ENCODE measurements around the gene MEP1B. TPM values are rescaled to one million over a fixed set of nuclear protein-coding genes. Genes with fewer than 3 reads are reported as not detected.

The MEP1B gene
- total and polyA plus RNA-seq, 2 experiments from 2014 or later = not detected

GRCh38 chr18:32259553-32259952 lies 69.7 kb downstream of the MEP1B start:
- H3K27ac ChIP-seq (ENCODE audit: low read depth) = no peak overlapping the region
- no peaks in the 10 kb centered on the region; the same call in 2 of the 3 replicates for H3K36me3 Mint-ChIP-seq (ENCODE audit: low read depth)
- H3K4me1 Mint-ChIP-seq = no peaks in the 10 kb centered on the region
- peaks cover 15% of the 10 kb centered on the region for H3K9me2 ChIP-seq (ENCODE audit: insufficient read depth)
- H3K27ac Mint-ChIP-seq = no peak overlapping the region
- no peak overlapping the region for H3K4me2 ChIP-seq
- TF ChIP-seq, protein P1, sequence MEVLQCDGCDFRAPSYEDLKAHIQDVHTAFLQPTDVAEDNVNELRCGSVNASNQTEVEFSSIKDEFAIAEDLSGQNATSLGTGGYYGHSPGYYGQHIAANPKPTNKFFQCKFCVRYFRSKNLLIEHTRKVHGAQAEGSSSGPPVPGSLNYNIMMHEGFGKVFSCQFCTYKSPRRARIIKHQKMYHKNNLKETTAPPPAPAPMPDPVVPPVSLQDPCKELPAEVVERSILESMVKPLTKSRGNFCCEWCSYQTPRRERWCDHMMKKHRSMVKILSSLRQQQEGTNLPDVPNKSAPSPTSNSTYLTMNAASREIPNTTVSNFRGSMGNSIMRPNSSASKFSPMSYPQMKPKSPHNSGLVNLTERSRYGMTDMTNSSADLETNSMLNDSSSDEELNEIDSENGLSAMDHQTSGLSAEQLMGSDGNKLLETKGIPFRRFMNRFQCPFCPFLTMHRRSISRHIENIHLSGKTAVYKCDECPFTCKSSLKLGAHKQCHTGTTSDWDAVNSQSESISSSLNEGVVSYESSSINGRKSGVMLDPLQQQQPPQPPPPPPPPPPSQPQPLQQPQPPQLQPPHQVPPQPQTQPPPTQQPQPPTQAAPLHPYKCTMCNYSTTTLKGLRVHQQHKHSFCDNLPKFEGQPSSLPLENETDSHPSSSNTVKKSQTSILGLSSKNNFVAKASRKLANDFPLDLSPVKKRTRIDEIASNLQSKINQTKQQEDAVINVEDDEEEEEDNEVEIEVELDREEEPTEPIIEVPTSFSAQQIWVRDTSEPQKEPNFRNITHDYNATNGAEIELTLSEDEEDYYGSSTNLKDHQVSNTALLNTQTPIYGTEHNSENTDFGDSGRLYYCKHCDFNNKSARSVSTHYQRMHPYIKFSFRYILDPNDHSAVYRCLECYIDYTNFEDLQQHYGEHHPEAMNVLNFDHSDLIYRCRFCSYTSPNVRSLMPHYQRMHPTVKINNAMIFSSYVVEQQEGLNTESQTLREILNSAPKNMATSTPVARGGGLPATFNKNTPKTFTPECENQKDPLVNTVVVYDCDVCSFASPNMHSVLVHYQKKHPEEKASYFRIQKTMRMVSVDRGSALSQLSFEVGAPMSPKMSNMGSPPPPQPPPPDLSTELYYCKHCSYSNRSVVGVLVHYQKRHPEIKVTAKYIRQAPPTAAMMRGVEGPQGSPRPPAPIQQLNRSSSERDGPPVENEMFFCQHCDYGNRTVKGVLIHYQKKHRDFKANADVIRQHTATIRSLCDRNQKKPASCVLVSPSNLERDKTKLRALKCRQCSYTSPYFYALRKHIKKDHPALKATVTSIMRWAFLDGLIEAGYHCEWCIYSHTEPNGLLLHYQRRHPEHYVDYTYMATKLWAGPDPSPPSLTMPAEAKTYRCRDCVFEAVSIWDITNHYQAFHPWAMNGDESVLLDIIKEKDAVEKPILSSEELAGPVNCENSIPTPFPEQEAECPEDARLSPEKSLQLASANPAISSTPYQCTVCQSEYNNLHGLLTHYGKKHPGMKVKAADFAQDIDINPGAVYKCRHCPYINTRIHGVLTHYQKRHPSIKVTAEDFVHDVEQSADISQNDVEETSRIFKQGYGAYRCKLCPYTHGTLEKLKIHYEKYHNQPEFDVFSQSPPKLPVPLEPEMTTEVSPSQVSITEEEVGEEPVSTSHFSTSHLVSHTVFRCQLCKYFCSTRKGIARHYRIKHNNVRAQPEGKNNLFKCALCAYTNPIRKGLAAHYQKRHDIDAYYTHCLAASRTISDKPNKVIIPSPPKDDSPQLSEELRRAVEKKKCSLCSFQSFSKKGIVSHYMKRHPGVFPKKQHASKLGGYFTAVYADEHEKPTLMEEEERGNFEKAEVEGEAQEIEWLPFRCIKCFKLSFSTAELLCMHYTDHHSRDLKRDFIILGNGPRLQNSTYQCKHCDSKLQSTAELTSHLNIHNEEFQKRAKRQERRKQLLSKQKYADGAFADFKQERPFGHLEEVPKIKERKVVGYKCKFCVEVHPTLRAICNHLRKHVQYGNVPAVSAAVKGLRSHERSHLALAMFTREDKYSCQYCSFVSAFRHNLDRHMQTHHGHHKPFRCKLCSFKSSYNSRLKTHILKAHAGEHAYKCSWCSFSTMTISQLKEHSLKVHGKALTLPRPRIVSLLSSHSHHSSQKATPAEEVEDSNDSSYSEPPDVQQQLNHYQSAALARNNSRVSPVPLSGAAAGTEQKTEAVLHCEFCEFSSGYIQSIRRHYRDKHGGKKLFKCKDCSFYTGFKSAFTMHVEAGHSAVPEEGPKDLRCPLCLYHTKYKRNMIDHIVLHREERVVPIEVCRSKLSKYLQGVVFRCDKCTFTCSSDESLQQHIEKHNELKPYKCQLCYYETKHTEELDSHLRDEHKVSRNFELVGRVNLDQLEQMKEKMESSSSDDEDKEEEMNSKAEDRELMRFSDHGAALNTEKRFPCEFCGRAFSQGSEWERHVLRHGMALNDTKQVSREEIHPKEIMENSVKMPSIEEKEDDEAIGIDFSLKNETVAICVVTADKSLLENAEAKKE (CRISPR knock-in tag; IDR thresholded peaks at IDR 0.05) = no peak
- TF ChIP-seq ZNF114 (CRISPR knock-in tag; IDR thresholded peaks at IDR 0.05) (no peak), STAT1 (IDR thresholded peaks at IDR 0.05; ENCODE audit: unreplicated experiment) (no peak), ETS1 (IDR thresholded peaks at IDR 0.05) (no peak)
- TF ChIP-seq, protein P2, sequence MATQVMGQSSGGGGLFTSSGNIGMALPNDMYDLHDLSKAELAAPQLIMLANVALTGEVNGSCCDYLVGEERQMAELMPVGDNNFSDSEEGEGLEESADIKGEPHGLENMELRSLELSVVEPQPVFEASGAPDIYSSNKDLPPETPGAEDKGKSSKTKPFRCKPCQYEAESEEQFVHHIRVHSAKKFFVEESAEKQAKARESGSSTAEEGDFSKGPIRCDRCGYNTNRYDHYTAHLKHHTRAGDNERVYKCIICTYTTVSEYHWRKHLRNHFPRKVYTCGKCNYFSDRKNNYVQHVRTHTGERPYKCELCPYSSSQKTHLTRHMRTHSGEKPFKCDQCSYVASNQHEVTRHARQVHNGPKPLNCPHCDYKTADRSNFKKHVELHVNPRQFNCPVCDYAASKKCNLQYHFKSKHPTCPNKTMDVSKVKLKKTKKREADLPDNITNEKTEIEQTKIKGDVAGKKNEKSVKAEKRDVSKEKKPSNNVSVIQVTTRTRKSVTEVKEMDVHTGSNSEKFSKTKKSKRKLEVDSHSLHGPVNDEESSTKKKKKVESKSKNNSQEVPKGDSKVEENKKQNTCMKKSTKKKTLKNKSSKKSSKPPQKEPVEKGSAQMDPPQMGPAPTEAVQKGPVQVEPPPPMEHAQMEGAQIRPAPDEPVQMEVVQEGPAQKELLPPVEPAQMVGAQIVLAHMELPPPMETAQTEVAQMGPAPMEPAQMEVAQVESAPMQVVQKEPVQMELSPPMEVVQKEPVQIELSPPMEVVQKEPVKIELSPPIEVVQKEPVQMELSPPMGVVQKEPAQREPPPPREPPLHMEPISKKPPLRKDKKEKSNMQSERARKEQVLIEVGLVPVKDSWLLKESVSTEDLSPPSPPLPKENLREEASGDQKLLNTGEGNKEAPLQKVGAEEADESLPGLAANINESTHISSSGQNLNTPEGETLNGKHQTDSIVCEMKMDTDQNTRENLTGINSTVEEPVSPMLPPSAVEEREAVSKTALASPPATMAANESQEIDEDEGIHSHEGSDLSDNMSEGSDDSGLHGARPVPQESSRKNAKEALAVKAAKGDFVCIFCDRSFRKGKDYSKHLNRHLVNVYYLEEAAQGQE (IDR thresholded peaks at IDR 0.05; ENCODE audit: unreplicated experiment) = no peak
- H3K79me2 ChIP-seq (replicated peaks; ENCODE audit: insufficient read depth) = no peaks in the 10 kb centered on the region
- no peaks in the 10 kb centered on the region for H3K27me3 ChIP-seq (ENCODE audit: insufficient read depth)
- DNase-seq (ENCODE audit: low spot score) = no peak
- H3K36me3 ChIP-seq (ENCODE audit: insufficient read depth) = no peaks in the 10 kb centered on the region
- H3K27me3 Mint-ChIP-seq (ENCODE audit: insufficient read depth, low read depth, poor library complexity) = no peaks in the 10 kb centered on the region
- H3K4me3 Mint-ChIP-seq = no peak overlapping the region
- H3K9me3 Mint-ChIP-seq = no peaks in the 10 kb centered on the region
- H3K4me3 ChIP-seq = no peak overlapping the region
- no peaks in the 10 kb centered on the region for H3K4me1 ChIP-seq (ENCODE audit: insufficient read depth)
- no peak for ATAC-seq
- H3F3A ChIP-seq (replicated peaks; ENCODE audit: low read depth) = no peaks in the 10 kb centered on the region
- no peak overlapping the region for H2AFZ ChIP-seq
- H4K20me1 ChIP-seq (replicated peaks; ENCODE audit: insufficient read depth) = no peaks in the 10 kb centered on the region

Data from GM23338 (cell line).